IPS DF 6.9 (cell line): Measurements from ENCODE around the gene GNPNAT1.
A peak's percentile ranks its signal among the peaks of the same experiment; 100 is the strongest.

Source experiments
- DNase-seq: peaks from one replicate; pipeline ENCODE4 v3.0.0-alpha.2; 2013; ENCODE audit warnings: low read depth, low spot score
- H3K27ac ChIP-seq: one replicate; pipeline ENCODE4 v1.5.1; 2013; ENCODE audit warnings: low read length, control low read depth
- H3K27me3 ChIP-seq: 2 replicates; pipeline ENCODE4 v1.6.1; 2013; ENCODE audit warnings: mild to moderate bottlenecking, low read length; ENCODE audit not compliant: control insufficient read depth, insufficient read depth
- H3K36me3 ChIP-seq: 2 replicates; pipeline ENCODE4 v1.6.1; 2013; ENCODE audit warnings: low read length; ENCODE audit not compliant: control insufficient read depth, insufficient read depth
- H3K4me1 ChIP-seq: 2 replicates; pipeline ENCODE4 v1.6.1; 2013; ENCODE audit warnings: low read length; ENCODE audit not compliant: control insufficient read depth, insufficient read depth
- H3K4me3 ChIP-seq: 2 replicates; pipeline ENCODE4 v1.5.1; 2013; ENCODE audit warnings: mild to moderate bottlenecking, low read length
- H3K9me3 ChIP-seq: 2 replicates; pipeline ENCODE4 v1.6.1; 2013; ENCODE audit warnings: low read length, inconsistent platforms; ENCODE audit not compliant: control insufficient read depth, insufficient read depth
- WGBS: extraction: QIAGEN DNeasy Blood & Tissue Kit; methylation state at CpG from one replicate; pipeline ENCODE4 v1.1.7; 2013; ENCODE audit warnings: mixed read lengths, missing lambda C conversion rate; ENCODE audit not compliant: insufficient read length, insufficient coverage; 5-methylcytosine and 5-hydroxymethylcytosine counted together

The GNPNAT1 gene

DNA sequence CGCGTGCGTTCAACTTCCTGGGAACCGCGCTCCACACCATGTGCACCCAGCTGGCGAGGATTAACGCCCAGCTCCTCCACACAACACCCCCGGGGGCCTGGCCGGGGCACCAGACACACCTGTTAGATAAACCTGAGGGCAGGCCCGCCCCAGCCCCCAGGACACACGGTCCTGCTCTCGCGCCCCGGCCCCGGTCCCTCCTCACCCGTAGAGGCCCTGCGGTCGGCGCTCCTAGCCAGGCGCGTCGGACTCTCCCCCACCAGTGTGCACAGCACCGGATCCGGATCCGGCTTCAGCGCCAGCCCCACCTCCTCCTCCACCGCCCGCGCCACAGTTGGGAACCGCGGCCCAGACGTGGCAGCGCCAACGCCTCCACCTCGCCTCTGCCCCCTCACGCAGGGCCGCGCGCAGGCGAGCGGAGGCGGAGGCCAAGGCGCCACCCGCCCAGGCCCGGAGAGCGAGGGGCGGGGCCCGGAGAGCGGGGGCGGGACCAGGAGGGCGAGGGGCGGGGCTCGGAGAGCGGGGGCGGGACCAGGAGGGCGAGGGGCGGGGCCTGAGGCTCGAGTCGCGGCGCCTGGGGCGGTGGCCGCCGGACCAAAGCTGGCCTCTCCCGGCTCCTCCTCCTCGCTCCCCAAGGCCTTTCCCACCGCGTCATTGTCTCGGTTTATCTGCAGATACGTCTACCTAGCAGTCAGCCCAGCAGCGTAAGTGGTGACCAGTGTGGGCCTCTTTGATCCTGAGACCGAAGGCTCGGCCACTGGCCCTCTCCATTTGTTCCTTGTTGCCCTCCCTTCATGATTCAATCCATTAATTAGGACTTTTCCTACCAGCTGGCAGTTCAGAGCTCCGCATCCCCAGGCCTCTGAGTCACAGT is at the start of gene GNPNAT1:
GNPNAT1 (minus strand) TSS at position 385 of the 874 bp plus-strand sequence. CDS start 6,957 bp downstream, outside the sequence.
- Histone ChIP-seq H3K27me3 (no peaks in the 10 kb centered on the region), H3K27ac (no peak within 1 kb of the TSS), H3K36me3 (no peaks in the 10 kb centered on the region), H3K9me3 (no peaks in the 10 kb centered on the region), H3K4me3 (peak within 1 kb of the TSS; percentile 71), H3K4me1 (peaks cover 1% of the 10 kb centered on the region; the same call in 1 of the 2 replicates)
- WGBS: no CpG with 5 or more reads among the region's 74 CpGs
- DNase-seq: peak; percentile 76

DNA sequence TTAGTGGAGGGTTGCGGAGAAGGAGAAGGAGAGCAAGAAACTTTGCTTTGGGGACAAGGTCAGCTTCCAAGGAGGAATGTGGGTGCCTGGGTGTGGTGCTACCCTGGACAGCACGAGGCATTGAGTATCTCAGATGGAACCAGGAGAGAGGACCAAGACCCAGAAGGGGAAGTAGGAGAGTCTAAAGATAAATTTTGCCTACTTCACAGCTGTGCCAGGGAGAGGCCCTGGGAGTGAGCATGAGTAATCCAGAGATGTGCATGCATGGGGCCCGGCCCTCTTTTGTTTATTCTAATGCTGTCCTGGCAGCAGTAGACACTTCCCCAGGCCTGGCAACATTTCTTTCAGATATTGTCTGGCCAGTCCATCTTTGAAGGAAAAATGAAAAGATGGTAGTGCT is 49.5 kb upstream of the GNPNAT1 start:
- no peaks in the 10 kb centered on the region; the same call in 1 of the 2 replicates for H3K4me1 ChIP-seq
- no CpG with 5 or more reads among the region's 3 CpGs for WGBS
- DNase-seq: no peak

DNA sequence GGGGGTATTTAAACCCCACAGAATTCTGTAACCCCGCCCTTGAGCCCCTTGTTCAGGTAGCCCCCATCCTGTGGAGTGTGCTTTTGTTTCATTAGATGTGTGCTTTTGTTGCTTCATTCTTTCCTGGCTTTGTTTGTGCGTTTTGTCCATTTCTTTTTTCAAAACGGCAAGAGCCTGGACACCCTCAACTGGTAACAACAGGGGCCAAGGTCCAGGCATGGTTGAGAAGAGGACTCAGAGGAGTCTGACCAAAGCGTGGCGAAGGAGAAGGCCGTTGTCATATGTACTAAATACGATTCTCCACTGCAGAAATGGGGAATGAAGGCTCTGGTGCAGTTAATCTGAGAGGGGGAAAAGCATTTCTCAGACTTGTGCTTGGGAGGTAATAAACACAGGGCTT is 46.0 kb upstream of the GNPNAT1 start:
- WGBS: no CpG with 5 or more reads among the region's 7 CpGs
- H3K4me3 ChIP-seq: no peak overlapping the region
- no peak overlapping the region for H3K27ac ChIP-seq
- no peaks in the 10 kb centered on the region for H3K27me3 ChIP-seq
- H3K9me3 ChIP-seq: no peaks in the 10 kb centered on the region
- H3K4me1 ChIP-seq: no peaks in the 10 kb centered on the region
- DNase-seq: no peak
- no peaks in the 10 kb centered on the region for H3K36me3 ChIP-seq

More for the DNA sequence above, 49.5 kb upstream of the GNPNAT1 start:
- no peaks in the 10 kb centered on the region for H3K9me3 ChIP-seq
- H3K36me3 ChIP-seq: no peaks in the 10 kb centered on the region
- H3K4me3 ChIP-seq: no peak overlapping the region
- no peaks in the 10 kb centered on the region for H3K27me3 ChIP-seq
- no peak overlapping the region for H3K27ac ChIP-seq

DNA sequence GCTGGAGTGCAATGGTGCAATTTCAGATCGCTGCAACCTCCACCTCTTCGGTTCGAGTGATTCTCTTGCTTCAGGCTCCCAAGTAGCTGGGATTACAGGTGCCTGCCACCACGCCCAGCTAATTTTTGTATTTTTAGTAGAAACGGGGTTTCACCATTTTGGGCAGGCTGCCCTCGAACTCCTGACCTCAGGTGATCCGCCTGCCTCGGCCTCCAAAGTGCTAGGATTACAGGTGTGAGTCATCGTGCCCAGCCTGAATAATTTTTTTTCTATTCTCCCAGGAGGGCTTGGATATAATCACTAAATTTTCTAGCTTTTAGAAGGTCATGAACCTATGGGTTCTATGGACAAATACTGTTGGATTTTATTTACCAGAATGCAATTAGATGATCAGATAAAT is 44.7 kb upstream of the GNPNAT1 start:
- no CpG with 5 or more reads among the region's 9 CpGs for WGBS
- Histone ChIP-seq H3K27me3 (no peaks in the 10 kb centered on the region), H3K36me3 (no peaks in the 10 kb centered on the region), H3K4me3 (no peak overlapping the region), H3K4me1 (peaks cover 2% of the 10 kb centered on the region; the same call in 1 of the 2 replicates), H3K27ac (no peak overlapping the region), H3K9me3 (no peaks in the 10 kb centered on the region)
- no peak for DNase-seq

DNA sequence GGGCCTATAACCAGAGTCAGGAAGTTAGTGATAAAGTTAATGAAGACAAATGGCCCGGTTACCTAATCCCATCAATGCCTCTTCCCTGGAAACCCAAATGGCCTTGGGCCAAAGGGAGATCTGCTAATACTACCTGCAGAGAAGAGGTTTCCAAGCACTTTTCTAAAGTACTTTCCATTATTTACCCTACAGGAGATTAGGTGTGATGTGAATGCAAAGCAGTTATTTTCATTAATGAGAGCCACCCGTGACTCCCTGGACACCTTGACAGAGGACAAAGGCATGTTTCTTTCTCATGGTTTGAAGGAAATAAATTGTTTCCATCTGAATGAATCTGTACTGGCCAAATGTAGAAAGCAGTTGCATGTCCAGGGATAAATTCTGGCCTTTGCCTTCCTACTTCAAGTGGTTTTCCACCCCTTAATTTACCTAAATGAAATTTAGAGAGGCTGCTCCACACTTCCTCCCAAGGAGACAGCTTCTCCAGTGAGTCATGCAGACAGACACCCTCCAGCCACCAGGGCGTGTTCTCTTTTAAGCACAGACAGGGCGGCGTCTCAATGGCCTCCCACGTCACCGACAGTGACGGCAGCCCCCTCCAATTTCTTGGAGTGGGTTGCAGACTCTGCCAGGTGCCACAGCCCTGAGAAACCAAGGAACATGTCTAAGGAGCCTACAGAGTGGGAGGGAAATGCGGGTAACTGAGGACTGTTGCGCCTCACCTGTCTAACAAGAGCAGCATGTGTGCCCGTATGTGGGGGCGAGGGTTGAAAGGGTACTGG is 43.9 kb upstream of the GNPNAT1 start:
- no peak overlapping the region for H3K4me3 ChIP-seq
- no peaks in the 10 kb centered on the region for H3K9me3 ChIP-seq
- H3K36me3 ChIP-seq: no peaks in the 10 kb centered on the region
- H3K4me1 ChIP-seq: peaks cover 2% of the 10 kb centered on the region; the same call in 1 of the 2 replicates
- H3K27me3 ChIP-seq: no peaks in the 10 kb centered on the region
- no CpG with 5 or more reads among the region's 12 CpGs for WGBS
- DNase-seq: no peak
- no peak overlapping the region for H3K27ac ChIP-seq

DNA sequence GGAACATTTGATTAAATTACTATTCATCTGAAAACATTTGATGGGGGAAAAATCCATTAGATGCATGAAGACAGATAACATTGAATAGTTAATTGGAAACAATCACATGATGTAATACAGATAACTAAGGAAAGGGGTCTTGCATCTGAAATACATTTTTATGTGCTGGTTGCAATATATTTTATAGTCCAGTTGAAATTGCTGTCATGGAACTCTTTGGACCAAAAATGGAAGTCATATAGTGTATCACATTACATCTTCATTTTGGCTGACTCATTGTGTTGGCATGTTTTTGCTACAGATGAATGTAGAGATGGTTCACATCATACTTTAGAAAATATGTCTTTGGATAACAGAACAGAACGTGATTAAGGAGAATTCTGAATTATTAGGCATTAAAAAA is 43.0 kb upstream of the GNPNAT1 start:
- no peaks in the 10 kb centered on the region for H3K27me3 ChIP-seq
- no peaks in the 10 kb centered on the region for H3K9me3 ChIP-seq
- no peaks in the 10 kb centered on the region for H3K36me3 ChIP-seq
- peaks cover 2% of the 10 kb centered on the region; the same call in 1 of the 2 replicates for H3K4me1 ChIP-seq
- H3K27ac ChIP-seq: no peak overlapping the region
- WGBS: no CpG with 5 or more reads among the region's 1 CpG
- no peak overlapping the region for H3K4me3 ChIP-seq
- no peak for DNase-seq

DNA sequence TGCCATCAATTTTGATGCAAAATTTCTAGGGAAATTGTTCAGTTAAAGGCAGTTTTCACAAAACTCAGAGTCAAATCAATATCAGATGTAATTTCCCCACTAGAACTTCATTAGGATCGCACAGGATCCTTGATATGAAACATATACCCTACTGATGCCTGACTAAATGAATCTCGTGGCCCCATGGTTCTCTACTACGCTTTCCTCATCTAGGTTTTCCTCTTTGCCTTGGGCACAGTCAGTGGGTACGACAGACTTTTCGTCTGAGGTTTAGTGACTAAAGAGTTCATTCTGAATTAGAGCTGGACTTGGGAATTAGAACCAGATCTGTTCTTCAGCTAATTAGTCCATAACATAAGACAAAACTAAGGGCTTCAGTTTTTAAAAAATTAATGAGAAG is 42.5 kb upstream of the GNPNAT1 start:
- Histone ChIP-seq H3K36me3 (no peaks in the 10 kb centered on the region), H3K9me3 (no peaks in the 10 kb centered on the region), H3K27ac (no peak overlapping the region), H3K4me3 (no peak overlapping the region), H3K27me3 (no peaks in the 10 kb centered on the region), H3K4me1 (peaks cover 2% of the 10 kb centered on the region; the same call in 1 of the 2 replicates)
- no CpG with 5 or more reads among the region's 5 CpGs for WGBS
- DNase-seq: no peak

DNA sequence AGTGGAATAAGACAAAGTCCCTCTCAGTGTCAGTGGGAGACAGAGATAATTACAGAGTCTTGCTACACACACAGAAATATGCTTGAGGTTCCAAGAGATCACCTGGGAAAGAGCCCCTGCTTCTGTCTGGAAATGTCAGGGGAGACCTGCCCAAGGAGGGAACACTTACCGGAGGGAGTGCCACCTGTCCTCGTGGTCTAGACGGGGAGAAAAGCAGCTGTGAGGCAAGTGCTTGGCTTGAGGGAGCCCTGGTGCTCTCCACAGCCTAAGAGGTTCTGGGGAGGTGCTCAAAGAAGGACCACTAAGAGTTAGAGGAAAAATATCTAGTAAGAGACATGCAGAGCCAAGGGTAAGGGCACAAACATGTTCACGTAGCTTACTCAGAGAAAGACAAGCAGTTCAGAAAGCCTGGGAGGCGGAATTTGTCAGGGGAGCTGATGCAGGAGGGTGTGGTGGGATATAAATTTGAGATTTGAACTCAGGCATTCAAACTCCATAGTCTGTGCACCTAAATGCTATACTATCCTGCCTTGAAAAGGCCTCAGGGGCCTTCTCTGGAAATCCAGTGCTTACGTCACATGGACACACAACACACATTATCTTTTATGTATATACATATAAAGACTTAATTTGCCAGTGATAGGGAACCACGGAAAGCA is 38.2 kb upstream of the GNPNAT1 start:
- Histone ChIP-seq H3K4me1 (peaks cover 2% of the 10 kb centered on the region; the same call in 1 of the 2 replicates), H3K27ac (no peak overlapping the region), H3K4me3 (no peak overlapping the region), H3K27me3 (no peaks in the 10 kb centered on the region), H3K36me3 (no peaks in the 10 kb centered on the region), H3K9me3 (no peaks in the 10 kb centered on the region)
- WGBS: no CpG with 5 or more reads among the region's 7 CpGs
- DNase-seq: no peak

DNA sequence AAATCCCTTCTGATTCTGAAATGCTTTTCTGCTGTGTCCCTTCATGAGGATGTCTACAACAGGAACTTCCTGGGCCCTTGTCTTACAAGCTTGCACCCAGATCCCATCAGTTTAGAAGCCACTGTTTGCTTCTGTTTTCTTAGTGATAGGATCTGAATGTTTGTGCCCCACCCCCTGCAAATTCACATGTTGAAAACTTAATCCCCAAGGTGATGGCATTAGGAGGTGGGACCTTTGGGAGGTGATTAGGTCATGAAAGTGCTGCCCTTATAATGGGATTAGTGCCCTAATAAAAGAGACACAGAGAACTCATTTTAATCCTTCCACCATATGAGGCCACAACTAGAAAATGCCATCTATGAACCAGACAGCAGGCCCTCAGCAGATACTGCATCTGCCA is 36.0 kb upstream of the GNPNAT1 start:
- Histone ChIP-seq H3K4me3 (no peak overlapping the region), H3K27ac (no peak overlapping the region), H3K27me3 (no peaks in the 10 kb centered on the region), H3K36me3 (no peaks in the 10 kb centered on the region), H3K4me1 (peaks cover 2% of the 10 kb centered on the region; the same call in 1 of the 2 replicates), H3K9me3 (no peaks in the 10 kb centered on the region)
- no peak for DNase-seq

DNA sequence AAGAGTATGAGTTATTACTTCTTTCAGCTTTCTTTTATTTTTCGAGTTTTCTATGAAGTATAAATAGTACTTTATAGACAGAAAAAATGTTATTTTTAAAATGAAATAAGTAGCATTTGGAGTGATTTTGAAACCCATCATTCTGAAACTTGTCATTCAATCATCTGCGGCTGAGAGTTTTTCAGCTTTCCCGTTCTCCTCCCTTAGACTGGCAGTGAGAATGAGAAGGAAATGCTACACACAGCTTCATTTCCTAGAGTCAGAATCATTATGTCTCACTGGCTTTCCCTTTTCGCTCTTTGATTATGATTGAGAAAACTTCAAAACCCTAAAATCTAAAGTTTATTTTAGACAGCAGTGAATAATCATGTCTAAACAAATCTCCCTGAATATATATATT is 33.7 kb upstream of the GNPNAT1 start:
- no peaks in the 10 kb centered on the region for H3K27me3 ChIP-seq
- H3K36me3 ChIP-seq: no peaks in the 10 kb centered on the region
- no peak overlapping the region for H3K27ac ChIP-seq
- no peaks in the 10 kb centered on the region for H3K9me3 ChIP-seq
- DNase-seq: no peak
- no peak overlapping the region for H3K4me3 ChIP-seq
- WGBS: no CpG with 5 or more reads among the region's 4 CpGs
- no peaks in the 10 kb centered on the region for H3K4me1 ChIP-seq
